HG03039 (cell line): Measurements from ENCODE around the gene XPC.

Source experiments
- ATAC-seq: cut with Tn5 transposase; IDR thresholded peaks from one replicate; pipeline ENCODE4 v1.9.1; 2021; ENCODE audit warnings: mild to moderate bottlenecking, moderate library complexity; ENCODE audit not compliant: unreplicated experiment

Gene XPC

GRCh38 chr3:14208977-14209394 is 30.6 kb upstream of the XPC start:
- no peak for ATAC-seq

- no peak for ATAC-seq
Measured at GRCh38 chr3:14208168-14208567, 29.8 kb upstream of the XPC start.

- ATAC-seq: no peak
Measured at GRCh38 chr3:14206548-14207177, 28.3 kb upstream of the XPC start.

GRCh38 chr3:14204515-14205284 is 26.3 kb upstream of the XPC start:
- ATAC-seq: no peak

- ATAC-seq: no peak
Measured at GRCh38 chr3:14203521-14204079, 25.2 kb upstream of the XPC start.

GRCh38 chr3:14202874-14203520 is 24.6 kb upstream of the XPC start:
- no peak for ATAC-seq

GRCh38 chr3:14201940-14202684 is 23.7 kb upstream of the XPC start:
- ATAC-seq: no peak

- no peak for ATAC-seq
Measured at GRCh38 chr3:14200841-14201240, 22.4 kb upstream of the XPC start.

GRCh38 chr3:14200276-14200675 is 21.9 kb upstream of the XPC start:
- no peak for ATAC-seq

- ATAC-seq: no peak
Measured at GRCh38 chr3:14199641-14200040, 21.2 kb upstream of the XPC start.

GRCh38 chr3:14194865-14195264 is 16.5 kb upstream of the XPC start:
- no peak for ATAC-seq

GRCh38 chr3:14188041-14188754 is 9.8 kb upstream of the XPC start:
- ATAC-seq: no peak

GRCh38 chr3:14186854-14187458 is 8.6 kb upstream of the XPC start:
- ATAC-seq: no peak

- ATAC-seq: no peak
Measured at GRCh38 chr3:14183015-14183577, 4.7 kb upstream of the XPC start.

- ATAC-seq: no peak
Measured at GRCh38 chr3:14181253-14181652, 2.9 kb upstream of the XPC start.

GRCh38 chr3:14179795-14180194 is 1.4 kb upstream of the XPC start:
- ATAC-seq: no peak

GRCh38 chr3:14179114-14179465 is 689 bp upstream of the XPC start:
- no peak for ATAC-seq

- ATAC-seq: peak; percentile 11
Measured at GRCh38 chr3:14177580-14178246, 688 bp downstream of the XPC start.

GRCh38 chr3:14175383-14176037 is 2.9 kb downstream of the XPC start:
- no peak for ATAC-seq
